Heart left ventricle (tissue), 16 donors: ENCODE results near the gene TRIM14. TPM values are rescaled to one million over a fixed set of nuclear protein-coding genes. Genes with fewer than 3 reads are reported as not detected.
A peak's percentile ranks its signal among the peaks of the same experiment; 100 is the strongest.

ENCODE experiments used
- ATAC-seq, 4 donors: fragments of 200-7000 bp; cut with Tn5 transposase; one replicate each; pipeline ENCODE4 v1.9.1; 2020 to 2022; ENCODE audit warnings: moderate library complexity in 4 of 4, mild to moderate bottlenecking in 3 of 4, moderate number of reproducible peaks in 1 of 4
- DNase-seq, 5 donors: peaks; one replicate each; pipeline ENCODE4 v3.0.0-alpha.2; 2020
- H3K27ac ChIP-seq, 12 donors: fragments of 200-600 bp; sonication (generic) in 4 of 12; one replicate each; pipeline versions ENCODE4 v1.5.0 to v1.8.0; 2016 to 2022; ENCODE audit warnings: mild to moderate bottlenecking in 2 of 12
- H3K27me3 ChIP-seq, 9 donors: fragments of 200-600 bp; sonication (generic) in 2 of 9; one replicate each; pipeline versions ENCODE4 v1.5.1 to v1.8.0; 2016 to 2022; ENCODE audit warnings: mild to moderate bottlenecking in 3 of 9
- H3K36me3 ChIP-seq, 9 donors: fragments of 200-600 bp; sonication (generic) in 2 of 9; one replicate each; pipeline versions ENCODE4 v1.5.0 to v1.8.0; 2018 to 2022; ENCODE audit warnings: mild to moderate bottlenecking in 2 of 9
- H3K4me1 ChIP-seq, 12 donors: fragments of 200-600 bp; sonication (generic) in 4 of 12; one replicate each; pipeline versions ENCODE4 v1.5.0 to v1.8.0; 2016 to 2022; ENCODE audit warnings: mild to moderate bottlenecking in 3 of 12
- H3K4me3 ChIP-seq, 12 donors: fragments of 200-600 bp; sonication (generic) in 4 of 12; one replicate each; pipeline versions ENCODE4 v1.5.0 to v1.8.0; 2017 to 2022; ENCODE audit warnings: mild to moderate bottlenecking in 9 of 12, moderate library complexity in 4 of 12
- H3K9me3 ChIP-seq, 12 donors: fragments of 200-600 bp; sonication (generic) in 4 of 12; one replicate each; pipeline versions ENCODE4 v1.5.0 to v1.8.0; 2016 to 2022; ENCODE audit warnings: mild to moderate bottlenecking in 1 of 12
- CTCF ChIP-seq, 12 donors: fragments of 200-600 bp; sonication (generic) in 4 of 12; IDR thresholded peaks; one replicate each; pipeline versions ENCODE4 v1.5.0 to v1.8.0; 2018 to 2022; ENCODE audit warnings: antibody characterized with exemption in 12 of 12, mild to moderate bottlenecking in 5 of 12
- POLR2A ChIP-seq, 2 donors: fragments of 450-650 bp; IDR thresholded peaks; one replicate each; pipeline ENCODE4 v1.6.1; 2017; ENCODE audit warnings: antibody characterized with exemption in 2 of 2, mild to moderate bottlenecking in 2 of 2, moderate library complexity in 2 of 2
- WGBS, 4 donors: extraction: QIAGEN DNeasy Blood & Tissue Kit in 2 of 4; methylation state at CpG; one replicate each; pipeline versions ENCODE4 v1.1.5 to v1.1.7; 2013 to 2018; 5-methylcytosine and 5-hydroxymethylcytosine counted together
- intact Hi-C, 10 donors: fragments of 100-400 bp; cut with DNase I; formaldehyde crosslinking; loops; one replicate each; pipeline versions ENCODE4 v1.11.1 to v1.14.2; 2022
- polyA plus RNA-seq, 2 donors: library from polyadenylated mRNA; stranded (reverse); fragments of 200-250 nt; gene quantifications; one replicate each; pipeline ENCODE4 v1.2.3, GENCODE V29; 2013
- total RNA-seq, 9 donors: library from RNA; depleted of rRNA in 2 of 9; stranded (reverse); fragments of >200 nt in 2 of 9; fragmentation: NEBNext Ultra II Directional in 3 of 9; extraction: Animal tissue kit (Norgen Biotek cat#: 25700) in 3 of 9; gene quantifications; one replicate each; pipeline versions ENCODE4 v1.1.0 to v1.2.4, GENCODE V29; 2016 to 2023
- donor health status: ischemic (EF 13 %, LVEDD 7.1; RV severe dilation, severe dysfunction).
- donor health status: healthy with polysubstance abuse.
- donor health status: DM: no; HTN: yes; CAD: no.
- donor health status: DM: no; HTN: no; CAD: no.
- donor health status: ischemic (EF 25% LVEDD 6.9; RV normal size, moderate dysfunction).
- donor health status: ischemic (EF 25% LVEDD 5.7; RV mildly dilated, moderate dysfunction).
- donor health status: healthy.
- donor health status: DM: yes; HTN: yes; CAD: no.
- donor health status: ischemic (EF 35%, LVEDD 5.7; RV mildly dilated, moderate dysfunction).
- donor health status: nonischemic (EF 11% LVEDD 7.7; RV severe dilation, severe dysfunction).
- donor health status: DM: yes; HTN: yes; CAD: no.
- donor health status: PGD.
- donor health status: ischemic (EF 29% LVEDD 5.4; RV normal size, mild dysfunction).
- donor health status: nonischemic (EF 23%, LVEDD 6.1; RV moderate dilation, normal function).

The TRIM14 gene
- total and polyA plus RNA-seq, 11 donors, result 0.89 to 20.8 (median 1.9) TPM

DNA sequence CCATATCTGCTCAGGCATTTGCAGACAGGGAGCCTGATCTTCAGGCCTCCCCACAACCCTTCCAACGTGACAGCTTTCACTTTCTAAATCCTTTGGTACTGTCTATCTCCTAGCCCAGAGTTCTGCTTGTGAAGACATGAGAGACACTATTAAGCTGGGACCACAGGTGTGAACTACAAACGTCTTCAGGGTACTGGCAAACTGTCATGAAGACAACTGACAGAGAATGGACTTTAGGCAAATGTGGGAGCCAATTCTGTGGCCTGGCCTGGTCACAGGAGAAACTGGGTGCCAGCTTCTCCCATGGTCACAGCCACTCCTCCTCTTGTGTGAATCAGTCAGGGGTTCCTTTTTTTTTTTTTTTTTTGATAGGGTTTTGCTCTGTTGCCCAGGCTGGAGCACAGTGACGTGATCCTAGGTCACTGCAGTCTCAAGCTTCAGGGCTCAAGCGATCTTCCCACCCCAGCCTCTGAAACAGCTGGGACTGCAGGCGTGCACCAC is 10.4 kb downstream of the TRIM14 start:
- Histone ChIP-seq H3K4me3 (no peak overlapping the region), H3K9me3 (peaks cover 0 to 21% (median 0%) of the 10 kb centered on the region in 12 donors), H3K36me3 (peaks cover 0 to 7% (median 0%) of the 10 kb centered on the region in 9 donors), H3K27me3 (no peaks in the 10 kb centered on the region), H3K27ac (peak overlapping the region in 1 of 12 donors; percentile 81), H3K4me1 (peaks cover 0 to 73% (median 0%) of the 10 kb centered on the region in 12 donors)
- 80 to 86% (median 84%) methylated on average over 5 of the region's 5 CpGs for WGBS, 4 donors
- intact Hi-C loops, result no loop called here
- ATAC-seq (peak in 3 of 4 donors; percentile 24 to 53 (median 28)), DNase-seq (no peak)
- TF ChIP-seq POLR2A (IDR thresholded peaks at IDR 0.05) (no peak), CTCF (IDR thresholded peaks at IDR 0.05) (no peak)

DNA sequence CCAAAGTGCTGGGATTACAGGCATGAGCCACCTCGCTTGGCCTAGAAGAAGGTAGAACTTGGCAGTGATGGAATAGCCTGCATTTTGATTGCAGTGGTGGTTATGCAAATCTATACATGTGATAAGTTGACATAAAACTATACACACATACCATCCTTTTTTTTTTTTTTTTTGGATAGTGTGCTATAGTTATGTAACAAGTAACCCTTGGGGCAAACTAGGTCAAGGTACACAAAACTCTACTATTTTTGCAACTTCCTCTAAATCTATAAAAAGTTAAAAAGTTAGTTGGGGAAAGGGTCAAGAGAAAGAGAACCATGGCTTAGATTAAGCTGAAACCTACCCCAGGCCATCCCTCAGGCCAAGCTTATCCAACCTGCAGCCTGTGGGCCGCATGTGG is 11.1 kb downstream of the TRIM14 start:
- Histone ChIP-seq H3K9me3 (peaks cover 0 to 21% (median 0%) of the 10 kb centered on the region in 12 donors), H3K27me3 (no peaks in the 10 kb centered on the region), H3K4me1 (peaks cover 0 to 73% (median 0%) of the 10 kb centered on the region in 12 donors), H3K27ac (peak overlapping the region in 1 of 12 donors; percentile 81), H3K4me3 (no peak overlapping the region), H3K36me3 (peaks cover 0 to 7% (median 0%) of the 10 kb centered on the region in 9 donors)
- ATAC-seq (no peak), DNase-seq (no peak)
- 95 to 100% (median 97%) methylated on average over 2 of the region's 2 CpGs for WGBS, 4 donors
- intact Hi-C loops, result no loop called here
- no peak for TF ChIP-seq CTCF (IDR thresholded peaks at IDR 0.05)
- no peak for TF ChIP-seq POLR2A (IDR thresholded peaks at IDR 0.05)

- DNase-seq (no peak), ATAC-seq (no peak)
- Histone ChIP-seq H3K36me3 (peaks cover 0 to 7% (median 0%) of the 10 kb centered on the region in 9 donors), H3K27ac (peak overlapping the region in 1 of 12 donors; percentile 75), H3K27me3 (no peaks in the 10 kb centered on the region), H3K4me1 (peaks cover 0 to 93% (median 0%) of the 10 kb centered on the region in 12 donors), H3K9me3 (peaks cover 0 to 21% (median 0%) of the 10 kb centered on the region in 12 donors), H3K4me3 (no peak overlapping the region)
- intact Hi-C loops, result no loop called here
- TF ChIP-seq POLR2A (IDR thresholded peaks at IDR 0.05), result no peak
- TF ChIP-seq CTCF (IDR thresholded peaks at IDR 0.05), result no peak
- 87 to 94% (median 91%) methylated on average over 3 to 7 of the region's 7 CpGs for WGBS, 4 donors
Measured at GRCh38 chr9:98105006-98105405, 14.0 kb downstream of the TRIM14 start.

- H3K9me3 ChIP-seq, result peaks cover 0 to 21% (median 0%) of the 10 kb centered on the region in 12 donors
- ATAC-seq (peak in 3 of 4 donors; percentile 20 to 63 (median 47)), DNase-seq (no peak)
- H3K4me1 ChIP-seq, result peaks cover 0 to 94% (median 0%) of the 10 kb centered on the region in 12 donors
- H3K27me3 ChIP-seq, result no peaks in the 10 kb centered on the region
- 84 to 90% (median 89%) methylated on average over 3 of the region's 3 CpGs for WGBS, 4 donors
- intact Hi-C loops, result no loop called here
- no peak for TF ChIP-seq CTCF (IDR thresholded peaks at IDR 0.05)
- no peak for TF ChIP-seq POLR2A (IDR thresholded peaks at IDR 0.05)
- peak overlapping the region in 1 of 12 donors; percentile 75 for H3K27ac ChIP-seq
- H3K4me3 ChIP-seq, result no peak overlapping the region
- H3K36me3 ChIP-seq, result peaks cover 0 to 10% (median 0%) of the 10 kb centered on the region in 9 donors
Measured at GRCh38 chr9:98104445-98104881, 14.6 kb downstream of the TRIM14 start.
